K562 (cell line): ENCODE results near the gene MIF. TPM values are rescaled to one million over a fixed set of nuclear protein-coding genes. Genes with fewer than 3 reads are reported as not detected.
A peak's percentile ranks its signal among the peaks of the same experiment; 100 is the strongest.

Source experiments
- ATAC-seq: fragments of 200-7000 bp; cut with Tn5 transposase; 3 replicates; pipeline ENCODE4 v1.9.1; 2020; ENCODE audit warnings: moderate library complexity
- BruUV-seq: library from RNA; stranded (reverse); fragments of 400-500 nt; replicated peaks from 2 replicates; lab custom pipeline; 2021; lab: Mats Ljungman, UMichigan
- CTCF ChIA-PET: fragments of 300-600 bp; formaldehyde crosslinking; extraction: SDS; loops from one replicate; lab custom pipeline; 2021; ENCODE audit warnings: low intra/inter-chr PET ratio; lab: Yijun Ruan, JAX
- POLR2A ChIA-PET: fragments of 300-600, 350-650 bp; sonication (Branson Sonifier 250); formaldehyde crosslinking; extraction: SDS; loops from one replicate; lab custom pipeline; 2021; ENCODE audit warnings: antibody characterized with exemption, inconsistent platforms; lab: Yijun Ruan, JAX
- DNase-seq, 4 experiments: peaks; one replicate each; pipeline versions ENCODE4 v3.0.0 to v3.0.0-alpha.2; 2011 to 2018; ENCODE audit warnings: low spot score in 3 of 4, mixed read lengths in 3 of 4; ENCODE audit errors: extremely low read depth in 1 of 4
- FAIRE-seq: peaks from 2 replicates; lab custom pipeline; 2011; peaks lifted over from hg19 to GRCh38; lab: Jason Lieb, UNC
- H2AFZ ChIP-seq: 2 replicates; pipeline ENCODE4 v1.6.0; 2011; ENCODE audit warnings: low read depth, low read length, control low read depth, inconsistent platforms
- H3K27ac ChIP-seq: fragments of 200-600 bp; 3 replicates; pipeline ENCODE4 v1.8.0; 2011; ENCODE audit warnings: low read depth, mild to moderate bottlenecking, control low read depth, inconsistent platforms, low read length, moderate library complexity, mixed read lengths; ENCODE audit errors: extremely low read depth
- H3K27me3 ChIP-seq, 2 experiments: fragments of 300-600 bp in 1 of 2; 2 replicates in 1 of 2; 3 replicates in 1 of 2; pipeline versions ENCODE4 v1.6.0 to v1.8.0; 2011; ENCODE audit warnings: inconsistent platforms in 2 of 2, low read length in 2 of 2, mild to moderate bottlenecking in 1 of 2, mixed read lengths in 1 of 2, moderate library complexity in 1 of 2; ENCODE audit not compliant: control insufficient read depth in 2 of 2, insufficient read depth in 2 of 2
- H3K36me3 ChIP-seq: fragments of 300-600 bp; 3 replicates; pipeline ENCODE4 v1.8.0; 2011; ENCODE audit warnings: mild to moderate bottlenecking, low read length, inconsistent platforms; ENCODE audit not compliant: control insufficient read depth, insufficient read depth
- H3K4me1 ChIP-seq, 2 experiments: fragments of 200-600 bp in 1 of 2; replicated peaks in 1 of 2; 2 replicates in 1 of 2; 3 replicates in 1 of 2; pipeline versions ENCODE4 v1.5.1 to v1.8.0; 2011; ENCODE audit warnings: inconsistent platforms in 2 of 2, low read length in 2 of 2, mild to moderate bottlenecking in 1 of 2, mixed read lengths in 1 of 2, moderate library complexity in 1 of 2; ENCODE audit not compliant: control insufficient read depth in 2 of 2, insufficient read depth in 2 of 2
- H3K4me2 ChIP-seq: 2 replicates; pipeline ENCODE4 v1.6.1; 2011; ENCODE audit warnings: low read length, control low read depth, inconsistent platforms, mixed read lengths; ENCODE audit not compliant: insufficient read depth
- H3K4me3 ChIP-seq: fragments of 200-600 bp; sonication (generic), shearing (Covaris generic); 2 replicates; pipeline ENCODE4 v1.5.1; 2016; ENCODE audit warnings: control low read depth, inconsistent platforms
- H3K79me2 ChIP-seq: fragments of 200-600 bp; 3 replicates; pipeline ENCODE4 v1.8.0; 2011; ENCODE audit warnings: low read length, inconsistent platforms; ENCODE audit not compliant: control insufficient read depth, insufficient read depth
- H3K9ac ChIP-seq, 2 experiments: 2 replicates each; pipeline versions ENCODE4 v1.6.0 to v1.6.1; 2011; ENCODE audit warnings: low read depth in 2 of 2, low read length in 2 of 2, control low read depth in 1 of 2, inconsistent platforms in 1 of 2, mild to moderate bottlenecking in 1 of 2, mixed read lengths in 1 of 2; ENCODE audit not compliant: insufficient read depth in 1 of 2
- H3K9me1 ChIP-seq: one replicate; pipeline ENCODE4 v1.6.0; 2011; ENCODE audit warnings: inconsistent platforms, mild to moderate bottlenecking, low read length, moderate library complexity; ENCODE audit not compliant: control insufficient read depth, insufficient read depth
- H3K9me3 ChIP-seq: replicated peaks from 2 replicates; pipeline ENCODE4 v1.5.1; 2011; ENCODE audit warnings: low read depth, low read length, inconsistent platforms; ENCODE audit not compliant: control insufficient read depth, insufficient read depth
- H4K20me1 ChIP-seq: replicated peaks from 2 replicates; pipeline ENCODE4 v1.6.1; 2011; ENCODE audit warnings: low read length, inconsistent platforms, mixed read lengths; ENCODE audit not compliant: control insufficient read depth, insufficient read depth
- NFRKB ChIP-seq: fragments of 450-650 bp; IDR thresholded peaks from 2 replicates; pipeline ENCODE4 v1.6.1; 2016; ENCODE audit warnings: low read depth
- SAFB2 ChIP-seq: fragments of 200-400 bp; formaldehyde crosslinking; IDR thresholded peaks from 2 replicates; pipeline ENCODE4 v1.6.1; 2018; ENCODE audit warnings: borderline replicate concordance, low read length, low read depth, moderate library complexity; ENCODE audit not compliant: severe bottlenecking
- WGBS: fragments of 100-300 bp; shearing (Covaris generic); methylation state at CpG from one replicate; pipeline ENCODE4 v1.1.6; 2016; ENCODE audit warnings: low coverage, mixed read lengths; ENCODE audit not compliant: insufficient coverage; ENCODE audit errors: missing lambda C conversion rate; 5-methylcytosine and 5-hydroxymethylcytosine counted together
- in situ Hi-C: fragments of 300-500 bp; cut with MboI; formaldehyde crosslinking; loops from 4 replicates; pipeline ENCODE4 v1.15.0; 2018; ENCODE audit warnings: inconsistent platforms, mixed read lengths
- intact Hi-C: fragments of 100-400 bp; cut with micrococcal nuclease; formaldehyde crosslinking; loops from 2 replicates; pipeline ENCODE4 v1.14.2; 2022
- polyA plus RNA-seq, 8 experiments: library from polyadenylated mRNA; depleted of rRNA in 4 of 8; stranded (reverse) in 5 of 8; unstranded in 3 of 8; fragments of >200 nt; fragmentation: Nextera tagmentation in 2 of 8; fragmentation: Illumina TruSeq in 1 of 8; extraction: Ambion mirVana in 2 of 8; extraction: Trizol in 1 of 8; gene quantifications; 2 replicates each; pipeline versions ENCODE4 v1.2.1 to v1.2.3, GENCODE V29; 2011 to 2014; ENCODE audit warnings: inconsistent platforms in 1 of 8, missing spikeins in 1 of 8
- total RNA-seq, 7 experiments: library from RNA; depleted of rRNA in 6 of 7; stranded (reverse); fragments of >200 nt in 6 of 7; fragmentation: Illumina TruSeq in 2 of 7; extraction: Trizol in 2 of 7; gene quantifications; 2 replicates each; pipeline versions ENCODE4 v1.2.1 to v1.2.3, GENCODE V29; 2011 to 2021; ENCODE audit warnings: low replicate concordance in 1 of 7
- TF ChIP-seq, protein P1 (sequence below), 2 experiments: fragments of 450-650 bp; IDR thresholded peaks; 2 replicates each; pipeline ENCODE4 v1.6.1; 2016
- TF ChIP-seq, protein P2 (sequence below), 3 experiments: IDR thresholded peaks in 2 of 3; conservative IDR thresholded peaks in 1 of 3; 2 replicates each; pipeline ENCODE4 v1.5.1; 2011 to 2012; ENCODE audit warnings: low read length in 3 of 3, mild to moderate bottlenecking in 3 of 3, control low read depth in 2 of 3, improper control_type of control experiment in 1 of 3, inconsistent platforms in 1 of 3, low read depth in 1 of 3, mixed read lengths in 1 of 3, moderate library complexity in 1 of 3; ENCODE audit not compliant: insufficient read depth in 2 of 3

MIF gene
- total and polyA plus RNA-seq, 9 of the 15 experiments (the other 6 are each of a cell fraction or from before 2014, with no cell fraction given): 7.4 to 666 (median 193) TPM

DNA sequence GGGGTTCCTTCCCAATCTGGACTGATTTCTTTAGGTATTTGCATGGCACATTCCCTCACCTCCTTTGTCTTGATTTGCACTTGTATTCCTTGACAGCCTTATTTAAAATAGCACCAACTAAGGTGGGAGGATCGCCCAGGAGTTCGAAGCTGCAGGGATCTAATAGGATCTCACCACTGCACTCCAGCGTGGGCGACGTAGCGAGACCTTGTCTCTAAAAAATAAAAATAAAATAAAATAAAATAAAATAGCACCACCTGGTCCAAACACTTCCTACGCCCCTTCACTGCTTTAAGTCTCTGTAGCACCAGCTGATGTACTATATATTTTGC, 35.7 kb upstream of the MIF start:
- 63% methylated on average over 7 of the region's 7 CpGs for WGBS
- BruUV-seq: no TSS peak
- in situ Hi-C loops (loop anchor here (25.0 kb wide), 1 partner anchor 546 kb away; no protein-coding TSS in a partner anchor), intact Hi-C loops (no loop called here)
- Histone ChIP-seq H3K36me3 (no peaks in the 10 kb centered on the region), H4K20me1 (no peaks in the 10 kb centered on the region), H3K4me3 (peak overlapping the region; percentile 51), H3K4me1 (peaks cover 0 to 19% of the 10 kb centered on the region in 2 experiments; a peak in 3 of 5 replicates), H3K79me2 (no peaks in the 10 kb centered on the region), H3K9me1 (no peaks in the 10 kb centered on the region), H3K27ac (no peak overlapping the region), H2AFZ (no peak overlapping the region; the same call in 1 of the 2 replicates), H3K9me3 (no peaks in the 10 kb centered on the region), H3K27me3 (no peaks in the 10 kb centered on the region), H3K4me2 (peak overlapping the region; percentile 89), H3K9ac (peak overlapping the region in 1 of 2 experiments; percentile 91; a peak in 2 of 4 replicates)
- CTCF ChIA-PET: no interaction called here
- no peak for DNase-seq
- POLR2A ChIA-PET: interaction anchor here (1.1 to 1.3 kb wide), 2 partner anchors 36 to 39 kb away, joined by 3 to 6 read pairs; partner anchors contain the start of gene MIF
- no peak for ATAC-seq
- no peak for FAIRE-seq
- TF ChIP-seq, protein P1, sequence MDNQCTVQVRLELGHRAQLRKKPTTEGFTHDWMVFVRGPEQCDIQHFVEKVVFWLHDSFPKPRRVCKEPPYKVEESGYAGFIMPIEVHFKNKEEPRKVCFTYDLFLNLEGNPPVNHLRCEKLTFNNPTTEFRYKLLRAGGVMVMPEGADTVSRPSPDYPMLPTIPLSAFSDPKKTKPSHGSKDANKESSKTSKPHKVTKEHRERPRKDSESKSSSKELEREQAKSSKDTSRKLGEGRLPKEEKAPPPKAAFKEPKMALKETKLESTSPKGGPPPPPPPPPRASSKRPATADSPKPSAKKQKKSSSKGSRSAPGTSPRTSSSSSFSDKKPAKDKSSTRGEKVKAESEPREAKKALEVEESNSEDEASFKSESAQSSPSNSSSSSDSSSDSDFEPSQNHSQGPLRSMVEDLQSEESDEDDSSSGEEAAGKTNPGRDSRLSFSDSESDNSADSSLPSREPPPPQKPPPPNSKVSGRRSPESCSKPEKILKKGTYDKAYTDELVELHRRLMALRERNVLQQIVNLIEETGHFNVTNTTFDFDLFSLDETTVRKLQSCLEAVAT (IDR thresholded peaks at IDR 0.05): no peak
- no peak for TF ChIP-seq NFRKB
- TF ChIP-seq SAFB2: no peak
- TF ChIP-seq, protein P2, sequence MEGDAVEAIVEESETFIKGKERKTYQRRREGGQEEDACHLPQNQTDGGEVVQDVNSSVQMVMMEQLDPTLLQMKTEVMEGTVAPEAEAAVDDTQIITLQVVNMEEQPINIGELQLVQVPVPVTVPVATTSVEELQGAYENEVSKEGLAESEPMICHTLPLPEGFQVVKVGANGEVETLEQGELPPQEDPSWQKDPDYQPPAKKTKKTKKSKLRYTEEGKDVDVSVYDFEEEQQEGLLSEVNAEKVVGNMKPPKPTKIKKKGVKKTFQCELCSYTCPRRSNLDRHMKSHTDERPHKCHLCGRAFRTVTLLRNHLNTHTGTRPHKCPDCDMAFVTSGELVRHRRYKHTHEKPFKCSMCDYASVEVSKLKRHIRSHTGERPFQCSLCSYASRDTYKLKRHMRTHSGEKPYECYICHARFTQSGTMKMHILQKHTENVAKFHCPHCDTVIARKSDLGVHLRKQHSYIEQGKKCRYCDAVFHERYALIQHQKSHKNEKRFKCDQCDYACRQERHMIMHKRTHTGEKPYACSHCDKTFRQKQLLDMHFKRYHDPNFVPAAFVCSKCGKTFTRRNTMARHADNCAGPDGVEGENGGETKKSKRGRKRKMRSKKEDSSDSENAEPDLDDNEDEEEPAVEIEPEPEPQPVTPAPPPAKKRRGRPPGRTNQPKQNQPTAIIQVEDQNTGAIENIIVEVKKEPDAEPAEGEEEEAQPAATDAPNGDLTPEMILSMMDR (IDR thresholded peaks at IDR 0.05 in 2 of 3, conservative IDR thresholded peaks at IDR 0.05 in 1 of 3; ENCODE audit: insufficient read depth in 2 of 3, low read depth in 1 of 3, low read length in 3 of 3): 0 out of 6 replicates have a peak, but pooled peaks of 1 of the 3 experiments have one; percentile 19
